Measurements from ENCODE around the gene QKI. TPM values are rescaled to one million over a fixed set of nuclear protein-coding genes. Genes with fewer than 3 reads are reported as not detected.

The QKI gene
- total and polyA plus RNA-seq, 2 of the 8 experiments (the other 6 are each of a cell fraction or from before 2014, with no cell fraction given) = 181 to 183 TPM

DNA sequence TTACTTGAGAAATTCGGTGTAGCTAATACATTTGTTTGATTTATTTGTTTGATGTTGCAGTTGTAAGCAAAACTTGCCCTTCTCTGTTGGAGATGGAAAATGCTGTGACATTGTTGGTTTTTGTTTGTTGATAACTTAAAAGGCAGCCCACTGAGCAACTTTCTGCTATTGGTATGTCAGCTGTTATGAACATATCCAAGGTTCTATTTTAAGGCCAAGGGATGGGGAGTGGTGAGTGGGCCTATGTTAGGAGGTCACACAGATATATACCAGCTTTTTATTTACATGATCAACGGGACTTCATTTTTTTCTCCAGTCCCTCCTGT, 5.7 kb downstream of the QKI start:
- peak overlapping the region in 1 of 2 experiments; percentile 30; a peak in 2 of 4 replicates for H3K4me2 ChIP-seq (ENCODE audit: insufficient read depth in 1 of 2, low read depth in 2 of 2, low read length in 2 of 2)
- WGBS, 2 experiments (ENCODE audit: extremely low coverage in 1 of 2, insufficient coverage in 1 of 2, insufficient read length in 1 of 2, insufficient replicate concordance in 2 of 2, low coverage in 1 of 2, low lambda C conversion rate in 2 of 2, missing lambda C conversion rate in 1 of 2) = 80% methylated on average over 2 of the region's 2 CpGs; no CpG with 5 or more reads in 1 of the 2 experiments
- no peak for TF ChIP-seq BRCA1 (IDR thresholded peaks at IDR 0.05; ENCODE audit: low read depth, low read length)
- TF ChIP-seq RXRA (IDR thresholded peaks at IDR 0.05; ENCODE audit: insufficient read depth, low read depth, low read length) = no peak
- no peak for TF ChIP-seq ATF3 (IDR thresholded peaks at IDR 0.05; ENCODE audit: insufficient read depth, low read depth, low read length)
- TF ChIP-seq CHD2 (IDR thresholded peaks at IDR 0.05; ENCODE audit: low read length) = no peak
- no peak for TF ChIP-seq KDM5A (IDR thresholded peaks at IDR 0.05; ENCODE audit: low read length)
- no peak for TF ChIP-seq SIX5 (IDR thresholded peaks at IDR 0.05; ENCODE audit: low read depth, low read length)
- no peak for TF ChIP-seq ATF2 (IDR thresholded peaks at IDR 0.05; ENCODE audit: low read length)
- TF ChIP-seq KDM1A (IDR thresholded peaks at IDR 0.05; ENCODE audit: borderline replicate concordance, low read length) = no peak
- no peak for TF ChIP-seq NRF1 (IDR thresholded peaks at IDR 0.05; ENCODE audit: low read depth, low read length)
- no peak for TF ChIP-seq HDAC6 (IDR thresholded peaks at IDR 0.05; ENCODE audit: low read depth, low read length)
- no peak for TF ChIP-seq EZH2 (IDR thresholded peaks at IDR 0.05; ENCODE audit: low read depth, low read length, severe bottlenecking)
- no peak for TF ChIP-seq TBP (IDR thresholded peaks at IDR 0.05; ENCODE audit: low read depth, low read length)

More for the DNA sequence above, 5.7 kb downstream of the QKI start:
- POLR2A ChIA-PET (ENCODE audit: partially characterized antibody) = no interaction called here
- no peak overlapping the region for H2BK5ac ChIP-seq (ENCODE audit: low read depth, low read length)
- no peak overlapping the region for H3K23ac ChIP-seq (ENCODE audit: insufficient read length)
- no peaks in the 10 kb centered on the region for H3K9me3 ChIP-seq (ENCODE audit: insufficient read depth in 2 of 2, low read depth in 1 of 2, low read length in 1 of 2)
- no peak overlapping the region for H3K9ac ChIP-seq (replicated peaks in 1 of 4; ENCODE audit: extremely low read depth in 1 of 4, low read depth in 3 of 4, low read length in 3 of 4)
- FAIRE-seq (no peak), DNase-seq (ENCODE audit: low read depth in 1 of 2, low spot score in 2 of 2) (no peak)
- H3K4ac ChIP-seq (replicated peaks; ENCODE audit: insufficient read length, low read depth, low read length) = no peak overlapping the region
- H3K56ac ChIP-seq (replicated peaks; ENCODE audit: insufficient read length, low read depth, low read length) = no peak overlapping the region
- no peak overlapping the region for H3K27ac ChIP-seq (ENCODE audit: low read depth, low read length)
- H2BK120ac ChIP-seq (replicated peaks; ENCODE audit: low read depth, low read length) = no peak overlapping the region
- CTCF ChIA-PET (ENCODE audit: partially characterized antibody) = interaction anchor here (1.5 kb wide), 1 partner anchor 134 kb away, joined by 3 read pairs; no protein-coding TSS in a partner anchor
- H2AFZ ChIP-seq (ENCODE audit: low read length) = no peak overlapping the region
- H3K36me3 ChIP-seq (ENCODE audit: control insufficient read depth in 2 of 4, insufficient read depth in 4 of 4, low read length in 3 of 4) = no peaks in the 10 kb centered on the region
- H3K79me2 ChIP-seq (ENCODE audit: control insufficient read depth in 1 of 2, insufficient read depth in 2 of 2, low read length in 2 of 2) = peaks cover 39 to 99% of the 10 kb centered on the region in 2 experiments
- H4K8ac ChIP-seq (ENCODE audit: extremely low read depth, insufficient read depth, low read length) = no peak overlapping the region
- H4K5ac ChIP-seq (ENCODE audit: insufficient read length, low read depth, low read length) = no peak overlapping the region
- H3K23me2 ChIP-seq (ENCODE audit: low read depth, low read length) = peaks cover 4% of the 10 kb centered on the region; the same call in 1 of the 2 replicates
- no peak overlapping the region for H4K91ac ChIP-seq (replicated peaks; ENCODE audit: insufficient read length, low read length)
- H2BK15ac ChIP-seq (ENCODE audit: low read length) = no peak overlapping the region
- H2AK5ac ChIP-seq (ENCODE audit: low read depth, low read length) = no peak overlapping the region
- H3K4me3 ChIP-seq (ENCODE audit: extremely low read depth in 1 of 4, insufficient read depth in 2 of 4, low read depth in 3 of 4, low read length in 4 of 4) = 0 out of 8 replicates have a peak overlapping the region, but pooled peaks of 1 of the 4 experiments have one; percentile 8
- H3K27me3 ChIP-seq (replicated peaks in 1 of 4; ENCODE audit: control insufficient read depth in 3 of 4, extremely low read depth in 1 of 4, insufficient read depth in 3 of 4, low read length in 3 of 4) = no peaks in the 10 kb centered on the region
- H2BK12ac ChIP-seq (ENCODE audit: low read depth, low read length) = no peak overlapping the region
- H3K4me1 ChIP-seq (replicated peaks in 1 of 4; ENCODE audit: control insufficient read depth in 3 of 4, insufficient read depth in 4 of 4, low read length in 3 of 4) = peaks cover 4 to 14% (median 9%) of the 10 kb centered on the region in 4 experiments; a peak in 6 of 7 replicates
- H3K79me1 ChIP-seq (ENCODE audit: low read depth, low read length) = no peaks in the 10 kb centered on the region
- H3K18ac ChIP-seq (ENCODE audit: extremely low read depth, low read length) = no peak overlapping the region
- no peak overlapping the region for H2BK20ac ChIP-seq (ENCODE audit: low read length)
- no peak overlapping the region for H3K14ac ChIP-seq (ENCODE audit: insufficient read length)
- peaks cover 13 to 22% of the 10 kb centered on the region in 2 experiments for H4K20me1 ChIP-seq (replicated peaks in 1 of 2; ENCODE audit: control insufficient read depth in 1 of 2, insufficient read depth in 2 of 2, low read length in 2 of 2)
